ENCODE measurements around the gene NADK2. TPM values are rescaled to one million over a fixed set of nuclear protein-coding genes. Genes with fewer than 3 reads are reported as not detected.
"Not testable (repeated sequence)": the region's sequence is repeated elsewhere in the genome, so short reads cannot be mapped to it uniquely, and the experiment has no call there.

Gene NADK2
- total RNA-seq, 1 donor from 2014 or later, result 38.4 TPM

DNA sequence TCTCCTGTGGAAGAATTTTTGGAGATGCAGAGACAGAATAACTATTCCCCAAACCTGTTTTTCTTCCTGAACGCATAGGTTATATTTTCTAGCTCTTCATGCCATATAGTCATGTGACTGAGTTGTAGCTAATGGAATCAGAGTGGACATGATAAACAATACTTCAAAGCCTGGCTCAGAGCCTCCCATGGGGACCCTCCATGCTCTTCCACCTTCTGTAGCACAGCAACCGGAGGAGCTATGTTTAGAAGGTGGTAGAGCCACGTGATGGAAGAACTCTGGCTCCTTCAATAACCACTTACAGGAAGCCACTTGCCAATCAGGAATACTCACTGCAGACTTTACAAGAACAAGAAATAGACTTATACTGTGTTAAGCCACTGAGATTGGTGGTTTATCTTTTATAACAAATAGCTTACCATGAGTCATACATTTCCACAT, 39.2 kb downstream of the NADK2 start:
- TF ChIP-seq, protein P1, sequence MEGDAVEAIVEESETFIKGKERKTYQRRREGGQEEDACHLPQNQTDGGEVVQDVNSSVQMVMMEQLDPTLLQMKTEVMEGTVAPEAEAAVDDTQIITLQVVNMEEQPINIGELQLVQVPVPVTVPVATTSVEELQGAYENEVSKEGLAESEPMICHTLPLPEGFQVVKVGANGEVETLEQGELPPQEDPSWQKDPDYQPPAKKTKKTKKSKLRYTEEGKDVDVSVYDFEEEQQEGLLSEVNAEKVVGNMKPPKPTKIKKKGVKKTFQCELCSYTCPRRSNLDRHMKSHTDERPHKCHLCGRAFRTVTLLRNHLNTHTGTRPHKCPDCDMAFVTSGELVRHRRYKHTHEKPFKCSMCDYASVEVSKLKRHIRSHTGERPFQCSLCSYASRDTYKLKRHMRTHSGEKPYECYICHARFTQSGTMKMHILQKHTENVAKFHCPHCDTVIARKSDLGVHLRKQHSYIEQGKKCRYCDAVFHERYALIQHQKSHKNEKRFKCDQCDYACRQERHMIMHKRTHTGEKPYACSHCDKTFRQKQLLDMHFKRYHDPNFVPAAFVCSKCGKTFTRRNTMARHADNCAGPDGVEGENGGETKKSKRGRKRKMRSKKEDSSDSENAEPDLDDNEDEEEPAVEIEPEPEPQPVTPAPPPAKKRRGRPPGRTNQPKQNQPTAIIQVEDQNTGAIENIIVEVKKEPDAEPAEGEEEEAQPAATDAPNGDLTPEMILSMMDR (conservative IDR thresholded peaks at IDR 0.05), result no peak
- no peaks in the 10 kb centered on the region for H3K9me3 Mint-ChIP-seq
- peaks cover 24% of the 10 kb centered on the region for H3K36me3 Mint-ChIP-seq
- H3K27ac Mint-ChIP-seq, result no peak overlapping the region
- DNase-seq (ENCODE audit: extremely low spot score, unreplicated experiment), result no peak
- H3K4me3 Mint-ChIP-seq, result no peak overlapping the region
- H3K27me3 Mint-ChIP-seq, result no peaks in the 10 kb centered on the region
- no peaks in the 10 kb centered on the region for H3K4me1 Mint-ChIP-seq (ENCODE audit: unreplicated experiment)

DNA sequence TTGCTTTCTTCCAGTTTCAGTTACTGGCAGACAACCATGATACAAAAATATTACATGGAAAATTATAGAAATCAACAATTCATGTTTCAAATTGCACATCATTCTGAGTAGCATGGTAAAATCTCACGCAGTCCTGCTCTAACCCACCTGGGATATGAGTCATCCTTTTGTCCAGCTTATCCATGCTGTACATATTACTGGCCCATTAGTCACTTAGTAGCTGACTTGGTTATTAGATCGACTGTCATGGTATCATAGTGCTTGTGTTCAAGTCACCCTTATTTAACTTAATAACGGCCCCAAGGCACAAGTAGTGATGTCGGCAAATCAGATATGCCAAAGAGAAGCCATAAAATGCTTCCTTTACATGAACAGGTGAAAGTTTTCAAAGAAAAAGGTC, 41.2 kb downstream of the NADK2 start:
- Mint-ChIP-seq H3K4me3 (no peak overlapping the region), H3K36me3 (peaks cover 26% of the 10 kb centered on the region), H3K27me3 (no peaks in the 10 kb centered on the region), H3K4me1 (ENCODE audit: unreplicated experiment) (no peaks in the 10 kb centered on the region), H3K9me3 (no peaks in the 10 kb centered on the region), H3K27ac (no peak overlapping the region)
- TF ChIP-seq, protein P1 (conservative IDR thresholded peaks at IDR 0.05), result no peak
- no peak for DNase-seq (ENCODE audit: extremely low spot score, unreplicated experiment)

DNA sequence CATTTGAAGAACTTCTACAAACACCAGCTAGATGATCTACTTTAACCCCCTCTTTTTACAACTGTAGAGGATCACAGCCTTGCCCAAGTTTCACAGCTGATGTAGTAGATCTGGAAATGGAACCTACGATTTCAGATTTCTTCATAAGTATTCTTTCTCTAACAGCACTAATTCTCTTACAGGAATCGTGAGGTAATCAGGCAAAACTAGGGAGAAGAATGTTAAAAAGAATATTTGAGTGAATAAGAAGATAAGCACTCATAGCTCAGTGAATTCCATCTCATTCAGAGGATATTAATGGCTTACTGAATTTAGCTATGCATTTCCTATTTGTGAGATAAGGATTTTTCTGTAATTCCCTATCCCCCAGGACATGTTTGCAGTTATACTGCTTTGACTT, 42.1 kb downstream of the NADK2 start:
- TF ChIP-seq, protein P1 (conservative IDR thresholded peaks at IDR 0.05), result no peak
- Mint-ChIP-seq H3K27me3 (no peaks in the 10 kb centered on the region), H3K4me3 (no peak overlapping the region), H3K4me1 (ENCODE audit: unreplicated experiment) (no peaks in the 10 kb centered on the region), H3K9me3 (no peaks in the 10 kb centered on the region), H3K36me3 (peaks cover 21% of the 10 kb centered on the region), H3K27ac (no peak overlapping the region)
- DNase-seq (ENCODE audit: extremely low spot score, unreplicated experiment), result no peak

DNA sequence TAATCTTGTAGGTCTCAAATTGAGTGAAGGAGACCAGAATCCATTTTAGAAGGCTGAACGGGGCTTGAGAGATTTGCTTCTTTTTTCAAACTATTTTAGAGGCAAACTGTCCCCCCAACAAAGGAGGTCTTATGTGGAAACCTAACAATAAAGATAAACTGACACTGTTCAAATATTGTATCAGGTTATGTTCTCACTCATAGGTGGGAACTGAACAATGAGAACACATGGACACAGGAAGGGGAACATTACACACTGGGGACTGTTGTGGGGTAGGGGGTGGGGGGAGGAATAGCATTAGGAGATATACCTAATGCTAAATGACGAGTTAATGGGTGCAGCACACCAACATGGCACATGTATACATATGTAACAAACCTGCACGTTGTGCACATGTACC, 42.9 kb downstream of the NADK2 start:
- not testable (repeated sequence) for H3K27ac Mint-ChIP-seq; H3K9me3 Mint-ChIP-seq; H3K4me1 Mint-ChIP-seq (ENCODE audit: unreplicated experiment); H3K27me3 Mint-ChIP-seq; DNase-seq (ENCODE audit: extremely low spot score, unreplicated experiment); H3K4me3 Mint-ChIP-seq
- H3K36me3 Mint-ChIP-seq, result peaks cover 21% of the 10 kb centered on the region

DNA sequence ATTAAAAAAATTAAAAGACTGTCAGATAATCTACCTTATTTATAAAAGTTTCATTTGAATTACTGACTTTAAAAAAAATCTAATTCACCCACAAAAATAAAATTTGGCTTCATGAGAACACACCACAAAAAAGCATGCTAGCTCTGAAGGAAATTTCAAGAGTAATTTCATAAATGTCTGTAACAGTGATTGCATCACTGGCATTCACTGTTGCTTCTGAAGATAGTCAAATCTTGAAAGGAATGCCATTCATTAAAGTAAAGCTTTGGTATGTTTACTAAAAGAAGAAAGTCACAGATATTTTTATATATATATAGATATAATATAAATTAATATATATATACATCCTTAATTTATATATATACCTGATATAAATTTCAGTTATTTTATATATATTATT, 43.4 kb downstream of the NADK2 start:
- H3K4me1 Mint-ChIP-seq (ENCODE audit: unreplicated experiment), result no peaks in the 10 kb centered on the region
- H3K27ac Mint-ChIP-seq, result no peak overlapping the region
- no peaks in the 10 kb centered on the region for H3K9me3 Mint-ChIP-seq
- TF ChIP-seq, protein P1 (conservative IDR thresholded peaks at IDR 0.05), result no peak
- H3K36me3 Mint-ChIP-seq, result peaks cover 22% of the 10 kb centered on the region
- H3K27me3 Mint-ChIP-seq, result no peaks in the 10 kb centered on the region
- no peak for DNase-seq (ENCODE audit: extremely low spot score, unreplicated experiment)
- H3K4me3 Mint-ChIP-seq, result no peak overlapping the region

DNA sequence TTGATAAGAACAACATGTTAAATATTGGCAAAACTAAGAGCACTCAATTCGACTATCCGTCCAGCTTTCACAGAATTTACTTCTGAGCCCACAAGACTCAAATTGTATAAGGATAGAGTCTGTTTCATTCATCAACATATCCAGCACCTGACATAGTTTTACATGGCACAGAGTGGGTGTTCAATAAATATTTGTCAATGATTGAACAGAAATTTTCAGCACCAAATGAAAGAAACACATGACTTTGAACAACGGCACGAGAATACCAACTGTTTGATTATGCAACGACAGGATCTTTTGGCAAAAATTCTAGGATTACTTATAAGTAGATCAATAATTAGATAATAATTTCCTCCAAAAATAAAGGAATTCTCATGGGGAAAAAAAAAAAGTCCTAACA, 48.0 kb downstream of the NADK2 start:
- TF ChIP-seq, protein P1 (conservative IDR thresholded peaks at IDR 0.05), result no peak
- DNase-seq (ENCODE audit: extremely low spot score, unreplicated experiment), result no peak
- H3K9me3 Mint-ChIP-seq, result peaks cover 3% of the 10 kb centered on the region
- H3K27me3 Mint-ChIP-seq, result no peaks in the 10 kb centered on the region
- H3K4me1 Mint-ChIP-seq (ENCODE audit: unreplicated experiment), result no peaks in the 10 kb centered on the region
- H3K4me3 Mint-ChIP-seq, result no peak overlapping the region
- peaks cover 46% of the 10 kb centered on the region for H3K36me3 Mint-ChIP-seq
- H3K27ac Mint-ChIP-seq, result no peak overlapping the region

DNA sequence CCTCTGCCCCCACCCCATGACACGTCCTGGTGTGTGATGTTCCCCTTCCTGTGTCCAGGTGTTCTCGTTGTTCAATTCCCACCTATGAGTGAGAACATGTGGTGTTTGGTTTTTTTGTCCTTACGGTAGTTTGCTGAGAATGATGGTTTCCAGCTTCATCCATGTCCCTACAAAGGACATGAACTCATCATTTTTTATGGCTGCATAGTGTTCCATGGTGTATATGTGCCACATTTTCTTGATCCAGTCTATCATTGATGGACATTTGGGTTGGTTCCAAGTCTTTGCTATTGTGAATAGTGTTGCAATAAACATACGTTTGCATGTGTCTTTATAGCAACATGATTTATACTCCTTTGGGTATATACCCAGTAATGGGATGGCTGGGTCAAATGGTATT, 57.3 kb downstream of the NADK2 start:
- Mint-ChIP-seq H3K9me3 (peaks cover 14% of the 10 kb centered on the region), H3K36me3 (peaks cover 70% of the 10 kb centered on the region)
- not testable (repeated sequence) for H3K27me3 Mint-ChIP-seq; H3K4me1 Mint-ChIP-seq (ENCODE audit: unreplicated experiment); DNase-seq (ENCODE audit: extremely low spot score, unreplicated experiment); H3K4me3 Mint-ChIP-seq; H3K27ac Mint-ChIP-seq

Measured in type B pancreatic cell (in vitro differentiated cells).